ENCODE measurements around the gene NCAM1. TPM values are rescaled to one million over a fixed set of nuclear protein-coding genes. Genes with fewer than 3 reads are reported as not detected.
A peak's percentile ranks its signal among the peaks of the same experiment; 100 is the strongest.

The NCAM1 gene
- total and polyA plus RNA-seq, 9 of the 15 experiments (the other 6 are each of a cell fraction or from before 2014, with no cell fraction given): 0.09 to 0.23 TPM; not detected in 7

DNA sequence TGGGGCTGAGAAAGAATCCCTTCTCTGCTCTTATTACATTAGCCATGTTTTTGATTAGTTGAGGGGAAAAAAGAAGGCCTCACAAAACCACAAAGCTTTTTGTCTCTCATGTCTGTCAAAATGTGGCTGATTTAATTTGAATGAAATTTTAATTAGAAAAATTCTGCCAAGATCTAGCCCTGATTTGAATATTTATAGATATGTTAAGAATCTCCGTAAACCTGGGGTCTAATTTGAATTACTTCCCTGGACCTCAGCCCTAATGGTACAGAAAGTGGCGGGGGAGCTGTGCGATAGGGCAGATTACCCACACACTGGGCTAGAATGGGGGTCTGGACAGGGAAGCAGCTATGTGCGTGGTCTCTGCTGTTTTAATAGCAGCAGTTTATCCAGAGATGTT lies 211.9 kb downstream of the NCAM1 start:
- BruUV-seq (replicated peaks): no TSS peak
- POLR2A ChIA-PET: interaction anchor here (0.6 to 1.3 kb wide), 2 partner anchors 11 to 90 kb away, joined by 3 to 4 read pairs; no protein-coding TSS in a partner anchor
- H3K4me2 ChIP-seq (ENCODE audit: insufficient read depth, low read length): no peak overlapping the region
- H3K27ac ChIP-seq (ENCODE audit: extremely low read depth, low read depth, low read length): no peak overlapping the region
- WGBS (ENCODE audit: insufficient coverage, low coverage, missing lambda C conversion rate): 7% methylated on average over 4 of the region's 4 CpGs
- DNase-seq (ENCODE audit: extremely low read depth in 1 of 4, low spot score in 3 of 4) (no peak), ATAC-seq (no peak), FAIRE-seq (no peak)
- H2AFZ ChIP-seq (ENCODE audit: low read depth, low read length): no peak overlapping the region
- no peaks in the 10 kb centered on the region for H3K36me3 ChIP-seq (ENCODE audit: control insufficient read depth, insufficient read depth, low read length)
- no peaks in the 10 kb centered on the region for H3K4me1 ChIP-seq (replicated peaks in 1 of 2; ENCODE audit: control insufficient read depth in 2 of 2, insufficient read depth in 2 of 2, low read length in 2 of 2)
- no peak for TF ChIP-seq ETS2 (tag; IDR thresholded peaks at IDR 0.05; ENCODE audit: borderline replicate concordance, poor library complexity, severe bottlenecking)
- TF ChIP-seq ZNF408 (CRISPR knock-in tag; IDR thresholded peaks at IDR 0.05; ENCODE audit: low read depth): no peak
- H3K9me3 ChIP-seq (replicated peaks; ENCODE audit: control insufficient read depth, insufficient read depth, low read depth, low read length): no peaks in the 10 kb centered on the region
- in situ Hi-C loops (cut with MboI): no loop called here
- peaks cover 8 to 16% of the 10 kb centered on the region in 2 experiments for H3K27me3 ChIP-seq (ENCODE audit: control insufficient read depth in 2 of 2, insufficient read depth in 2 of 2, low read length in 2 of 2)
- H3K4me3 ChIP-seq: no peak overlapping the region
- intact Hi-C loops (cut with micrococcal nuclease): no loop called here
- H3K9me1 ChIP-seq (ENCODE audit: control insufficient read depth, insufficient read depth, low read length): no peaks in the 10 kb centered on the region
- CTCF ChIA-PET (ENCODE audit: low intra/inter-chr PET ratio): no interaction called here
- H4K20me1 ChIP-seq (replicated peaks; ENCODE audit: control insufficient read depth, insufficient read depth, low read length): no peaks in the 10 kb centered on the region
- no peak overlapping the region for H3K9ac ChIP-seq (ENCODE audit: insufficient read depth in 1 of 2, low read depth in 2 of 2, low read length in 2 of 2)
- no peaks in the 10 kb centered on the region for H3K79me2 ChIP-seq (ENCODE audit: control insufficient read depth, insufficient read depth, low read length)

DNA sequence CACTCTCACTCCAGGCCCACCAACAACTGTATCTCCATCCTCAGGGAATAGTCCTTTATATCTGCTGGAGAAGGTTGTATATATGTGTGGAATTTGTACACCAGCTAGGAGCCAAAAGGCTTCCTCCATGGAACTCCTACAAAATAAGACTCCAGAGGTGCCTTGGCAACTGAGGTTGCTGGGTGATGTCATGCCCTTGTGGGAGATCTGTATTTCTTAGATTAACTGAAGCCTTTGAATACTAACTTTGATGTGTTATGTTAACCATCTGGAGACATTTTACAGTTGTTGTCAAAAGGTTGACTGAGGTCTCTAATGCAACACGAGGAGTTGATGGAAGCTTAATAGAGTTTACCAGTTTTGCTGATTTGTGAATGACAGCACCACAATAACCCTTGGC lies 213.7 kb downstream of the NCAM1 start:
- no peak overlapping the region for H3K4me3 ChIP-seq
- H3K36me3 ChIP-seq (ENCODE audit: control insufficient read depth, insufficient read depth, low read length): no peaks in the 10 kb centered on the region
- in situ Hi-C loops (cut with MboI): no loop called here
- ATAC-seq (no peak), DNase-seq (ENCODE audit: extremely low read depth in 1 of 4, low spot score in 3 of 4) (no peak), FAIRE-seq (no peak)
- H3K9ac ChIP-seq (ENCODE audit: insufficient read depth in 1 of 2, low read depth in 2 of 2, low read length in 2 of 2): no peak overlapping the region
- WGBS (ENCODE audit: insufficient coverage, low coverage, missing lambda C conversion rate): 0% methylated on average over 1 of the region's 1 CpG
- H4K20me1 ChIP-seq (replicated peaks; ENCODE audit: control insufficient read depth, insufficient read depth, low read length): no peaks in the 10 kb centered on the region
- H3K9me3 ChIP-seq (replicated peaks; ENCODE audit: control insufficient read depth, insufficient read depth, low read depth, low read length): no peaks in the 10 kb centered on the region
- no TSS peak for BruUV-seq (replicated peaks)
- peaks cover 5 to 18% of the 10 kb centered on the region in 2 experiments for H3K27me3 ChIP-seq (ENCODE audit: control insufficient read depth in 2 of 2, insufficient read depth in 2 of 2, low read length in 2 of 2)
- intact Hi-C loops (cut with micrococcal nuclease): no loop called here
- H3K9me1 ChIP-seq (ENCODE audit: control insufficient read depth, insufficient read depth, low read length): no peaks in the 10 kb centered on the region
- POLR2A ChIA-PET: no interaction called here
- H3K4me2 ChIP-seq (ENCODE audit: insufficient read depth, low read length): no peak overlapping the region
- H2AFZ ChIP-seq (ENCODE audit: low read depth, low read length): no peak overlapping the region
- CTCF ChIA-PET (ENCODE audit: low intra/inter-chr PET ratio): no interaction called here
- H3K27ac ChIP-seq (ENCODE audit: extremely low read depth, low read depth, low read length): no peak overlapping the region
- TF ChIP-seq MCM3 (IDR thresholded peaks at IDR 0.05) (no peak), MYNN (IDR thresholded peaks at IDR 0.05) (peak; percentile 85), MYNN (CRISPR knock-in tag; IDR thresholded peaks at IDR 0.05) (no peak), EP400 (IDR thresholded peaks at IDR 0.05) (no peak), RFX1 (IDR thresholded peaks at IDR 0.05) (peak; percentile 39; the same call in 1 of the 2 replicates), BCL6 (CRISPR knock-in tag; IDR thresholded peaks at IDR 0.05) (no peak), HNRNPUL1 (IDR thresholded peaks at IDR 0.05; ENCODE audit: low read length) (no peak)
- TF ChIP-seq, protein P1, sequence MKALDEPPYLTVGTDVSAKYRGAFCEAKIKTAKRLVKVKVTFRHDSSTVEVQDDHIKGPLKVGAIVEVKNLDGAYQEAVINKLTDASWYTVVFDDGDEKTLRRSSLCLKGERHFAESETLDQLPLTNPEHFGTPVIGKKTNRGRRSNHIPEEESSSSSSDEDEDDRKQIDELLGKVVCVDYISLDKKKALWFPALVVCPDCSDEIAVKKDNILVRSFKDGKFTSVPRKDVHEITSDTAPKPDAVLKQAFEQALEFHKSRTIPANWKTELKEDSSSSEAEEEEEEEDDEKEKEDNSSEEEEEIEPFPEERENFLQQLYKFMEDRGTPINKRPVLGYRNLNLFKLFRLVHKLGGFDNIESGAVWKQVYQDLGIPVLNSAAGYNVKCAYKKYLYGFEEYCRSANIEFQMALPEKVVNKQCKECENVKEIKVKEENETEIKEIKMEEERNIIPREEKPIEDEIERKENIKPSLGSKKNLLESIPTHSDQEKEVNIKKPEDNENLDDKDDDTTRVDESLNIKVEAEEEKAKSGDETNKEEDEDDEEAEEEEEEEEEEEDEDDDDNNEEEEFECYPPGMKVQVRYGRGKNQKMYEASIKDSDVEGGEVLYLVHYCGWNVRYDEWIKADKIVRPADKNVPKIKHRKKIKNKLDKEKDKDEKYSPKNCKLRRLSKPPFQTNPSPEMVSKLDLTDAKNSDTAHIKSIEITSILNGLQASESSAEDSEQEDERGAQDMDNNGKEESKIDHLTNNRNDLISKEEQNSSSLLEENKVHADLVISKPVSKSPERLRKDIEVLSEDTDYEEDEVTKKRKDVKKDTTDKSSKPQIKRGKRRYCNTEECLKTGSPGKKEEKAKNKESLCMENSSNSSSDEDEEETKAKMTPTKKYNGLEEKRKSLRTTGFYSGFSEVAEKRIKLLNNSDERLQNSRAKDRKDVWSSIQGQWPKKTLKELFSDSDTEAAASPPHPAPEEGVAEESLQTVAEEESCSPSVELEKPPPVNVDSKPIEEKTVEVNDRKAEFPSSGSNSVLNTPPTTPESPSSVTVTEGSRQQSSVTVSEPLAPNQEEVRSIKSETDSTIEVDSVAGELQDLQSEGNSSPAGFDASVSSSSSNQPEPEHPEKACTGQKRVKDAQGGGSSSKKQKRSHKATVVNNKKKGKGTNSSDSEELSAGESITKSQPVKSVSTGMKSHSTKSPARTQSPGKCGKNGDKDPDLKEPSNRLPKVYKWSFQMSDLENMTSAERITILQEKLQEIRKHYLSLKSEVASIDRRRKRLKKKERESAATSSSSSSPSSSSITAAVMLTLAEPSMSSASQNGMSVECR (CRISPR knock-in tag; IDR thresholded peaks at IDR 0.05): no peak
- no peaks in the 10 kb centered on the region for H3K79me2 ChIP-seq (ENCODE audit: control insufficient read depth, insufficient read depth, low read length)
- H3K4me1 ChIP-seq (replicated peaks in 1 of 2; ENCODE audit: control insufficient read depth in 2 of 2, insufficient read depth in 2 of 2, low read length in 2 of 2): no peaks in the 10 kb centered on the region

Measured in K562 (cell line).